ENCODE measurements around the gene MYH10. TPM values are rescaled to one million over a fixed set of nuclear protein-coding genes. Genes with fewer than 3 reads are reported as not detected.

MYH10 gene
- total RNA-seq, 1 donor from 2014 or later: 122 TPM

DNA sequence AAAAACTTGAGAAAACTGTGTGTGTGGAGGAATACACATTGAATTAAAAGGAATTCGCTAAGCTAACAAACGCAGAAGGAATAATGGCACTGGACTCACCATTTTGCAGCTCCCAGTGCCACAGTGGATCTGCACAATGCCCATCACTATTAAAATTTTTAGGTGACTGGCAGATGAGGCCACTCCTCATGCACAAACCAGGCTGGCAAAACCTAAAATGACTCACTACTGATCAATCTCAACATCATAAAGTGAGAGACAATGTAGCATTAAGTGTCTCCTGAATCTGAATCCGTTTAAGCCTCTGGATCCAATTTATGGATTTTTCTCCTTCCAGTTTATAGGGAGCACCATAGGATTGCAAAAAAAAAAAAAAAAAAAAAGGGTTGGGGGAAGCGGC is 20.6 kb downstream of the MYH10 start:
- DNase-seq (ENCODE audit: low read depth, low spot score): no peak

DNA sequence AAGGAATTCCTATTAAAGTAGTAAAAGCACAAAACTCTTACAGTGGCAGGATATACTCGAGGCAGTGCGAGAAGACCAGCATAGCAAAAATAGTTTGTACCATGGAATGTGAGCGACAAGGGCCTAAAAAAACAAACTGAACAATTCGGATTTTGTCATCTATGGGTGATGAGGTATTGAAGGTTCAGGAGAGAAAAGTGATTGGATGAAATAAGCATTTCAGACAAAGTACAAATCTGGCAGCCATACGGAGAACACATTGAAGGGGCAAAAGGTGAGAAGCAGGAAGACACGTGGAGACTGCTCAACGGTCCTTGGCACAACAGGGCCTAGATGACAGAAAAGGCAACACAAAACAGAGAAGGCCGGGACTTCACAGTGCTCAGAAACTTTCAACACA is 22.5 kb downstream of the MYH10 start:
- DNase-seq (ENCODE audit: low read depth, low spot score): no peak

GRCh38 chr17:8606401-8606800 is 24.1 kb downstream of the MYH10 start:
- no peak for DNase-seq (ENCODE audit: low read depth, low spot score)

DNA sequence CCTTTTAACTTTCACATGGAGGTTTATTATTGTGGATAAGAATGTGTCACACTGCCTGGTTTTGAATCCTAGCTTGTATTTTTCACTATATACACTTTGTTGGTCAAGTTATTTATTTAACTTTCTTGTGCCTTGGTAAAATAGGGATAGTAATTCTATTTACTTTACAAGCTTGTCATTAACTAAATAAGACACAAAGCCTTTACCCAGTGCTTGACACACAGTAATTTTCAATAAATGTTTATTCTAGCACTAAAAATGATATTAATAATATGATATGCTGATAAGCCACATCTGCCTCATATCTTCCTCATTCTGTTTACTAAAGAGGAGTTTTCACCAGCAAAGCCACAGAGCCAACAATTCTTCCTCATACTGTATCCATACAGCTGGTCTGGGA is 27.8 kb downstream of the MYH10 start:
- DNase-seq (ENCODE audit: low read depth, low spot score): no peak

DNA sequence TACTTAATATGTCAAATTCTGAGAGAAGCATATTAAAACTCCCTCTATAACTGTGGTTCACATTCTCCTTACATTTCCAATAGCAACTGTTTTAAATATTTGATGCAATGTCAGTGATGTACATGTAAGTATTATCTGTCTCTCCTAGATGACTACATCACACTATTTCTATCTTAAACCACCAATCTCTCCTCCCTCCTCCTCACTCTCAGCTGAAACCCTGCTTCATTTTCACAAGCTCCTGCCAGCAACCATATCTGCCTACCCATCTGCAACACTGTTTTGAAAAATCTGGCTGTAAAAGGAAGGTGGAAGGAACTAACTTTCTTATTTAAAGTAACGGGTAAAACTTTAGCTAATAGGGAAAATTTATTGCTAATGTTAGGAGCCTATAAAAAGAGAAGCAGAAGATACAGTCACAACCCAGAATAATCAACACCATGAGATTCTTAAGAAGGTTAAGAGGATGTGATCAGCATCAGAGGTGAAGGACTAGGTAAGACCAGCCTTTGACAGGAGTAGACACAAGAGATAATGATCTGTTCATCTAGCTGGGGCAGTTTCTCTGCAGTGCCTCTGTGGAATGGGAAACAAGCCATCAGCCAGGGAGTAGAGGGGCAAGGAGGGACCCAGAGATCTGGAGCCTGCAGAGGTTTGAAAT is 31.0 kb downstream of the MYH10 start:
- DNase-seq (ENCODE audit: low read depth, low spot score): no peak

DNA sequence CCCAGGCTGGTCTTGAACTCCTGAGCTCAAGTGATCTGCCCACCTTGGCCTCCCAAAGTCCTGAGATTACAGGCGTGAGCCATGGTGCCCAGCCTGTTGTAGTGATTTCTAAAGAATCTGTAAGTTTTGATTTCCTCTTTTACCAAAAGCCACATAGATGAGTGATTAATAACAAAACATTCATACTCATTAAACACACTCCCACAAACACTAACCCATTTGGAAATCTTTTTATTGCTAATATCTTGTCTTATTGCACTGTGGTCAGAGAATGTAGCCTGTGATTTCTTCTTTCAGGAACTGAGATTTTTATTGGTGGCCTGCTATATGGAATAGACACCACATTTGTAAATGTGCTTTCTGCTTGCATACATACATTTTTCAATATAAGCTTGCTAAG is 31.6 kb downstream of the MYH10 start:
- DNase-seq (ENCODE audit: low read depth, low spot score): no peak

- no peak for DNase-seq (ENCODE audit: low read depth, low spot score)
Measured at GRCh38 chr17:8593830-8594229, 36.7 kb downstream of the MYH10 start.

- no peak for DNase-seq (ENCODE audit: low read depth, low spot score)
Measured at GRCh38 chr17:8593276-8593675, 37.2 kb downstream of the MYH10 start.

- no peak for DNase-seq (ENCODE audit: low read depth, low spot score)
Measured at GRCh38 chr17:8588877-8589554, 41.5 kb downstream of the MYH10 start.

DNA sequence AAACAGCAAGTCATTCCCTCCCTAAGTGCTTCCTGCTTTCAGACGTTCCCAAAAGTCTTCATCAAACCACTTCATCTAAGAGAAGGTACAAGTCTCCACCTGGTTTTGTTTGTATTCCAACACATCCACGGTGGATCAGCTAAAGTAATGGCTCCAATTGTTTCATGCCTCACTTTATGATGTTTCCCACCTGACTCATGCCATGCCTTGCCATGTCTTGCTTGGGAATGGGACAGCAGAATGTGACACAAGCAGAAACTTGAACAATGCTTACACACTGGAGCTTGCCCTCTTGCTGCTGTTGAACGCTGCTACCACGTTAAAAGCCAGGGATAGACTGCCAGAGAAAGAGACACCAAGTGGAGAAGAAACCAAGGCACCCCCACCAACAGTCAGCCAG is 43.8 kb downstream of the MYH10 start:
- no peak for DNase-seq (ENCODE audit: low read depth, low spot score)

DNA sequence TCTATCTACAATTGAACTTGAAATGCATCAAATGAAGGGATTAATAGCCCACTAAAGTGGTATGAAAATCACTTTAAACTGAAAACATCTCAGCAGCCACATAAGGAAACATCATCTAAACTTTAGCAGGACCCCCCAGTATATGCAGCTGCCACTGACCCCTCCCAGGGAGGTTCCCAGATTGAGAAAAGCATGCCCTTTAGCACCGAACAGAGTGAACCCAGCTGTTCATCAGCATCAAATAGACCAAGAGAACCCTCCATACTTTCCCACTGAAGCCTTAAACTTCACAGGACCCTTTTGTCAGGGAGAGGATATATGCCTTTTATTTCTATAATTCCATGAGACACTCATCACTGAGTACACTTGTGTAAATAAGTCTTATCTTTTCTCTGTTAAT is 44.6 kb downstream of the MYH10 start:
- DNase-seq (ENCODE audit: low read depth, low spot score): no peak

GRCh38 chr17:8583954-8584353 is 46.6 kb downstream of the MYH10 start:
- DNase-seq (ENCODE audit: low read depth, low spot score): no peak

DNA sequence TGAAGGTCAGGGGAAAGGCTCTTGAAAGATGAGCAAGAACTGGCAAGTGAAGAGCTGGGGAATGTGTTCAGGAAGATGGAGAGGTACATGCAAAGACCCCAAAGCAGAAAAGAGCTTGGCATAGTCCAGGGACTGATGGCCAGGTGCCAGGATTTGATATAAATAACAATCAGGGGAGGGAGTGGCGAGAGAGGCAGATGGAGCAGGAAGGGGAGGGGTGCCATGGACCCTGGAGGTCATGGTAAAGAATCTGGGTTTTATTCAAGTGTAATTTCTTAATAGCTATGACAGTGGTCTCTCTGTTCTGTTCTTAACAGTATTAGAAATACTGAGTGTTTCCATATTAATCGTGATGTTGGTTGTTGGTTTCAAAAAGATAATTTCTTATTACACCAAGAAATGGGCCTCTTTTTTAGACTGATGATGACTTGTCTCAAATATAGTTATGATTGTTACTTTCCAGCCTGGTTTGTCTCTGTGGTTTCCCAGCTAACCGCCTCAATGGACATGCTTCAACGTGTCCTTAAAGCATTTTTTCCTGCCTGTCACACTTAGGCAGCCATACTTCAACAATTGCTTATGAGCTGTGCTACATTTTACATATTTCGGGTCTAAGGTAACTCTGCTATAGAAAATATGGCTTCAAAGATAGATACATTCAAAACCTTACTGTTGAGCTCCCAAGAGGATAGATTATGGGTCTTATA is 49.4 kb downstream of the MYH10 start:
- DNase-seq (ENCODE audit: low read depth, low spot score): no peak

DNA sequence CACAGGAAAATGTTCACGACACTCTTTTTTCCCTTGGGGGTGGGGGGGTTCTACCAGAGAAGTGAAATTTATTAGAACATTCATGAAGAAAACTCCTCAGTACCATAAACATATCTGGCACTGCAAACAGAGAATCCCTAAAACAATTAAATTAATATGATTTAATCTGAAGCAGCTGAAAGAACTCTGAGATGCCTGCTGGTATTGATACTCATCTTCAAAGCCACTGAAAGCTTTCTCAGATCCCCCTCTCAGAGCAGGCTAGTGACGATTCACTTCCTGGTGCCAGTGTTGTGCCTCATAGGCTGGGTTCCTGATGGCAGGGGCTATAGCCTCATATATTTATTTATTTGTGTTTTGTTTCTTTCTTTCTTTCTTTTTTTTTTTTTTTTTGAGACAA is 52.7 kb downstream of the MYH10 start:
- DNase-seq (ENCODE audit: low read depth, low spot score): no peak

GRCh38 chr17:8576559-8577294 is 53.8 kb downstream of the MYH10 start:
- DNase-seq (ENCODE audit: low read depth, low spot score): no peak

DNA sequence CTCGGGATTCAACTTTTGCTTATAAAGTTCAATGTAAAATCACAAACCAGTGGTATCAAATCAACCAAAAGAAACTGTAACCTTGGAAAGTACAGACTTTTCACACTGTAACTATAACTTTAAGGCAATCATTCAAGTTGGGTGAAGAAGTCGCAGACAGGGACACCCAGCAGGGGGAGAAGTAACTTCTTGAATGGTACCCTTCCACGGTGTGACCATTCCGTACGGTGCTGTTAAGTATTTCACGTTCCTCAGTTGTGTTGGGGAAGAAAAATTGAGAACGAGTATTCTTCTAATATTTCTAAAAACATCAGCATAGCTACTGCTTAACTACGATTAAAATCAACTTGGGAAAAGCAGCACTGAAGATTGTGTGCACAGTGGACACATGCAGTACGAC is 55.8 kb downstream of the MYH10 start:
- DNase-seq (ENCODE audit: low read depth, low spot score): no peak

DNA sequence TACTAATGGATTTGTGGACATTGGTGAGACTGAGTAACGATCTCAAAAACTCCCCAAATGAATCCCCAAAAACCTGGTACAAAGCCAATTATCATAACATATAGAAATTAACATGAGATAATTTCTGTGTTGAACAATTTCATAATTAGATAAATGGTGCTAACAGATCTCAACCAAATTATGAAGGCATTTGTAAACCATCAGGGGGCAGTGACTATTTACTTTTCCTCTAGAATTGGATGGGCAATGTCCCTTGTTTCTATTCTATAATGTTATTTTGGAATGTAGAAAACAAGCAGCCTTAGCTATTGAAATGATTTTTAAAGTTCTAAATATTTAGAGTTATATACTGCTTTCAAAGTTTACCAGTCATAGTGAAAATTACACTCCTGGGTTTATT is 57.8 kb downstream of the MYH10 start:
- DNase-seq (ENCODE audit: low read depth, low spot score): no peak

- no peak for DNase-seq (ENCODE audit: low read depth, low spot score)
Measured at GRCh38 chr17:8563981-8564602, 66.4 kb downstream of the MYH10 start.

- no peak for DNase-seq (ENCODE audit: low read depth, low spot score)
Measured at GRCh38 chr17:8563024-8563776, 67.3 kb downstream of the MYH10 start.

DNA sequence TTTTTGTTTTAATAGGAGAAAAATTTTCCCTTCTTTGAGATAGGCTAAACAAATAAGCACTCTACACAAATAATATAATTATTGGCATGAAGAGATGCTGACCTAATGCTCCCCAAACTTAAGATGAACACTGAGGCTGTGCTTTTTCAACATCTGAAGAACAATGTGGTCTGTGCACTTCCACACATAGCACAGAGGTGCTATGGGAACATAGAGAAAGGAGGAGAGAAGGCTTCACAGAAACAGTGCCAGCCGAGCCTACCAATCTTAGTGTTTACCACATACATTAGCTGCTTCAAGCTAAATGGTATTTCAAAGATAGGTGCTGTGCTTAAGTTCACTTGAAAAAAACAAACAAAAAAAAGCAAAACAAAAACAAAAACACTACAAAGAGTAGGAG is 72.4 kb downstream of the MYH10 start:
- no peak for DNase-seq (ENCODE audit: low read depth, low spot score)

All from pulmonary artery endothelial cell (primary cell).